Fibroblast of skin of back (primary cell): ENCODE results near the gene C21orf91.
"Not testable (repeated sequence)": the region's sequence is repeated elsewhere in the genome, so short reads cannot be mapped to it uniquely, and the experiment has no call there.

Source experiments
- DNase-seq: peaks from one replicate; pipeline ENCODE4 v3.0.0-alpha.2; 2013

Gene C21orf91

DNA sequence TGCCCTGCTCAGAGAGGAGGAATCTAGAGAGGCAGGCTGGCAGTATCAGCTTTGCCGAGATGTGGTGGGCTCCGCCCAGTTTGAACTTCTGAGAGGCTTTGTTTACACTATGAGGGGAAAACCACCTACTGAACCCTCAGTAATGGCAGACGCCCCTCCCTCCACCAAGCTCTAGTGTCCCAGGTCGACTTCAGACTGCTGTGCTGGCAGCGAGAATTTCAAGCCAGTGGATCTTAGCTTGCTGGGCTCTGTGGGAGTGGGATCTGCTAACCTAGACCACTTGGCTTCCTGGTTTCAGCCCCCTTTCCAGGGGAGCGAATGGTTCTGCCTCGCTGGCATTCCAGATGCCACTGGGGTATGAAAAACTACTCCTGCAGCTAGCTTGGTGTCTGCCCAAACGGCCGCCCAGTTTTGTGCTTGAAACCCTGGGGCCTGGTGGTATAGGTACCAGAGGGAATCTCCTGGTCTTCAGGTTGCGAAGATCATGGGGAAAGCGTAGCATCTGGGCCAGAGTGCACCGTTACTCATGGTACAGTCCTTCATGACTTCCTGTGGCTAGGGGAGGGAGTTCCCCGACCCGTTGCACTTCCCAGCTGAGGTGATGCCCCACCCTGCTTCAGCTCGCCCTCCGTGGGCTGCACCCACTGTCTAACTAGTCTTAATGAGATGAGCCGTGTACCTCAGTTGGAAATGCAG is 43.6 kb downstream of the C21orf91 start:
- no peak for DNase-seq

DNA sequence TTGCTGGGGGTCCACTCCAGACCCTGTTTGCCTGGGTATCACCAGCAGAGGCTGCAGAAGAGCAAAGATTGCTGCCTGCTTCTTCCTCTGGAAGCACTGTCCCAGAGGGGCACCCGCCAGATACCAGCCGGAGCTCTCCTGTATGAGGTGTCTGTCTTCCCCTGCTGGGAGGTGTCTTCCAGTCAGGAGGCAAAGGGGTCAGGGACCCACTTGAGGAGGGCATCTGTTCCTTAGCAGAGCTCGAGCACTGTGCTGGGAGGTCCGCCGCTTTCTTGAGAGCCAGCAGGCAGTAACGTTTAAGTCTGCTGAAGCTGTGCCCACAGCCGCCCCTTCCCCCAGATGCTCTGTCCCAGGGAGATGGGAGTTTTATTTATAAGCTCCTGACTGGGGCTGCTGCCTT is 44.1 kb downstream of the C21orf91 start:
- DNase-seq = not testable (repeated sequence)

- DNase-seq = no peak
These were observed 49.7 kb downstream of the C21orf91 start for GRCh38 chr21:17769447-17769845.

DNA sequence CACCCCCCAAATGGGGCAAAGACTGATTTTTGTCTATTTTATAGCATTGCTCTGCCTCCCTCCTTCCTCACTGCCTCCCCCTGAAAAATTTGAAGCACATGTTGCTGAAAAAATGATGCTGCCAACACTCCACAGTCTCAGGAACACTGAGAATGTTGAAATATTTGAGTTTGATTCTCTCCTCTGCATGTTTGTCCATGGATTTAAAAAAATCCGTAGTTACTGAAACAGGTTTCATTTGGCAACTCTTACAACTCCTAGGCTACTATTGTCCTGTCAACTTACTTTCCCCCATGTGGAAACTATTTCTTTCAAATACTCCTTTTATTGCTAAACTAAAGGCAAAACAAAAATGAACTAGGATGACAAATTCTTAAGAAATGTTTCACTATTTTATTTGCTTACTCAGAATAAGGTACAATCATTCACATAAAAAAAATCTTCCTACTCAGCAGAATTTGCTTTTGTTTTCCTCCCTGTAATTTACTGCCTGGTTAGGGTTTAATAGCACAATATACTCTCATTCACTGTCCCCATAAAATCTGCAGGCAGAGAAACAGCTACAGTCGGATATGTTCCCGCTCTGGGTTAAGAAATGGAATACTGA is 50.2 kb downstream of the C21orf91 start:
- no peak for DNase-seq

- no peak for DNase-seq
These were observed 53.9 kb downstream of the C21orf91 start for GRCh38 chr21:17765207-17765606.

GRCh38 chr21:17763288-17764037 is 55.7 kb downstream of the C21orf91 start:
- DNase-seq = no peak

- DNase-seq = no peak
These were observed 59.5 kb downstream of the C21orf91 start for GRCh38 chr21:17759511-17760178.

DNA sequence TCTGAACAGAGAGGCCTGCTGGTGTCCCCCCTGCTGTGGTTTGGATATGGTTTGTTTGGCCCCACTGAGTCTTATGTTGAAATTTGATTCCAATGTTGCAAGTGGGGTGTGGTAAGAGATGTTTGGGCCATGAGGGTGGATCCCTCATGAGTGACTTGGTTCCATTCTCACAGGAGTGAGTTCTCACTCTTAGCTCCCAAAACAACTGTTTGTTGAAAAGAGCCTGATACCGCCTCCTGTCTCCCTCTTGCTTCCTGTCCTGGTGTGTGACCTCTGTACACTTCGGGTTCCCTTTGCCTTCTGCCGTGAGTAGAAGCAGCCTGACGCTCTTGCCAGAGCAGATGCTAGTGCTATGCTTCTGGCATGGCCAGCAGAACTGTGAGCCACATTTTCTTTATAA is 60.5 kb downstream of the C21orf91 start:
- DNase-seq = no peak

DNA sequence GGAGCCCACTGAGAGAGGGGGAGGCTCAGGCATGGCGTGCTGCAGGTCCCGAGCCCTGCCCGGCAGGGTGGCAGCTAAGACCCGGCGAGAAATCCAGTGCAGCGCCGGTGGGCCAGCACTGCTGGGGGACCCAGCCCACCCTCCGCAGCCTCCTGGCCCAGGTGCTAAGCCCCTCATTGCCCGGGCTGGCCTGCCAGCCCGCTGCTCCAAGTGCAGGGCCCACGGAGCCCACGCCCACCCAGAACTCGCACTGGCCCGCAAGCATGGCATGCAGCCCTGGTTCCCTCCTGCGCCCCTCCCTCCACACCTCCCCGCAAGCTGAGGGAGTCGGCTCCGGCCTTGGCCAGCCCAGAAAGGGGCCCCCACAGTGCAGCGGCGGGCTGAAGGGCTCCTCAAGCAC is 61.5 kb downstream of the C21orf91 start:
- no peak for DNase-seq

- no peak for DNase-seq
These were observed 65.4 kb downstream of the C21orf91 start for GRCh38 chr21:17753736-17754135.

- DNase-seq = no peak
These were observed 67.0 kb downstream of the C21orf91 start for GRCh38 chr21:17752171-17752570.

DNA sequence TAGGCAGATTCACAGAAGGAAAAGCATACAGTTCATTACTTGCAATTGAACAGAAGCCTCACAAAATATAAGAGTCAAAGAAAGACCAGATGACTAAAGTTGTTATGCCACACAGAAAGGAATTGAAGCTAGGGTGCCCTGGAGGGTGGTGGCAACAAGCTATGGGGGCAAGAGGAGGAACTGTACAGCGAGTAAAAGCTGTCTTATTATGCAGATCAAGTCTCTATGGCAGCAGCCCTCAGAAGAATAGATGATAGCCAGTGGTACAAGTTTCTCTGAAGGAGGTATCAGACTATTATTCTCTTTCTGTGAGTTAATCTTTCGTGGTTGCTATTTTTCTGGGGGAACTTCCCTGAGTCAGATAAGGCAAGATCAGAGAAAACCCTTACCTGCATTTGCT is 72.2 kb downstream of the C21orf91 start:
- no peak for DNase-seq

DNA sequence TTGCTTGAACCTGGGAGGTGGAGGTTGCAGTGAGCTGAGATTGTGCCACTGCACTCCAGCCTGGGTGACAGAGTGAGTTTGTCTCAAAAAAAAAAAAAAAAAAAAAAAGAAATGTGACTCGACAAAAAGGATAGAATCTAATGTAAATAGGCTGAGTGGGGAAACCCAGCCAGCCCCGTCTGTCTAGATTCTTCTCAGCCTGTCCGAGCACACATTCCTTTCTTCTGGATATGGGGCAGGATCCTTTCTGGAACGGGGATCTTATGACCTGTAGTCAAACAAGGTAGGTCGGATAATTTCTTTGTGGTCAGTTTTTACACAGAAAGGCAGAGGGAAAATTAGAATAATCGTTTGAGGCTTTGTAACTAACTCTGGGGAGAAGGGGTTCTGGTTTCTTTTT is 74.1 kb downstream of the C21orf91 start:
- no peak for DNase-seq

DNA sequence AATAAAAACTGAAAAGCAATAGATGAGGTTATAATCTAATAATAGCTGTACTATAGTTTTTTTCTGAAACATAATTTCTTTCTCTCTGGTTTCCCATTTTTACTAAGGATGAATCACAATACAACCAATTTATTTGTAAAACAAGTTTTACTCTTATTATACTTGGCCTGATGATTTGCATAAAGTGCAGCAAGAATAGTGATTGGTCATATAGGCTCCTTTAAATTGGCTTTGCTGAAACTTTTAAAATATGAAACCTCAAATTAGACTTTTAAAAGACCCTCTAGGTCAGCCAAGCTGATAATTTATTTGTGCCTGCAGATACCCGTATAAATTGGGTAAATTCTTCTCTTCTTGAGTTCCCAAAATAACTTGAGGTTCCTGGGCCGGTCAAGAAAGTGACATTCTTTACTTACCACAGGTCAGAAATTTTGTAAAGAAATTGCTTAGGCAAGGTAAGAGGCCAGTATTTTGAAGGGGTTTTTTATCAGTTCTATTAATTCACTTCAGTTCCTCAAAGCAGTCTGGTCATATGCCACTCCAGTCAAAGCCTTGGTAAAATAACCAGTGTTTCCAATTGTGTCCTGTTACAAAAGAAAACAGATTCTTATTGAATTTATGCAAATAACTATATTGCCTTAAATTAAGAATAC is 76.1 kb downstream of the C21orf91 start:
- no peak for DNase-seq

DNA sequence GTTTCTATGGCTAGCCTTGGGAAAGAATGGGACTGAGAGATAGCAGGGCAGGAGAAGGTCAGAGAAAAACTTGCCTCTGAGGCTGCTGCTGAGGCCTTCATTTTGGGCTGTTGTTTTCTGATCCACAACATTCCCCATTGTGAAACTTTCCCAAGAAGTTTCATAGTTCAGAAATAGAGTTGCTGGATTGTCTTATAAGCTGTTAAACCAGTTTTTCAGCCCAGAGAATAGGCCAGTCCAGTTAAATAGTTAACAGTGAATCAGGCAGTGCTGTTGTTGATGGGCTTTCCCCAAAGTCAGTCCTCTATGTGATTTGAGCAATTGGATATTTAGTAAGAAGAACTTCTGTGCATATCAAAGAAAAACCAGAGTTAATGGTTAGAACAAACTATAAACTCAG is 77.0 kb downstream of the C21orf91 start:
- DNase-seq = no peak
